ENCODE measurements around the gene ALG1L2.
"Not testable (repeated sequence)": the region's sequence is repeated elsewhere in the genome, so short reads cannot be mapped to it uniquely, and the experiment has no call there.

DNA sequence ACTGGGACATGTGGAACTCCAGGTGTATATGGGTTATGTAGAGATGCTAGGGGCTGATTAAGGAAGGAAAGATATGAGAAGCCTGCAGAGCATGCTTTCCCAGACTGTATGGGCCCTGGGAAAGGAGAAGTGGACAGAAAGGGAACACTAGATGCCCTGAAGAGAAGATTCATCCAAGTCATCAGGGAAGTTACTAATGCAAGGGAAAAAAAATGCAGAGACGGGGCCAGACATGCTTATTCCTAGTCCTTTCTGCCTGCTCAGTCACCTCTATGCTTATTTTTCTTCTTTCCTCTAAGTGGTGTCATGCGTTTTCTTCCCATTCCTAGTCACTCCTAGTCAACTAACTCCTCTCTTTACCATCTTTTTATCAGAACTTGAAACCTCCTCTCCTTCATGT lies 43.8 kb downstream of the ALG1L2 start:
- not testable (repeated sequence) for TF ChIP-seq POLR2A (IDR thresholded peaks at IDR 0.05; ENCODE audit: low read depth, low read length); MAFK (IDR thresholded peaks at IDR 0.05; ENCODE audit: low read depth, low read length); SMC3 (IDR thresholded peaks at IDR 0.05; ENCODE audit: low read depth, low read length); RCOR1 (IDR thresholded peaks at IDR 0.05; ENCODE audit: insufficient replicate concordance, low read length)
- TF ChIP-seq, protein P1, sequence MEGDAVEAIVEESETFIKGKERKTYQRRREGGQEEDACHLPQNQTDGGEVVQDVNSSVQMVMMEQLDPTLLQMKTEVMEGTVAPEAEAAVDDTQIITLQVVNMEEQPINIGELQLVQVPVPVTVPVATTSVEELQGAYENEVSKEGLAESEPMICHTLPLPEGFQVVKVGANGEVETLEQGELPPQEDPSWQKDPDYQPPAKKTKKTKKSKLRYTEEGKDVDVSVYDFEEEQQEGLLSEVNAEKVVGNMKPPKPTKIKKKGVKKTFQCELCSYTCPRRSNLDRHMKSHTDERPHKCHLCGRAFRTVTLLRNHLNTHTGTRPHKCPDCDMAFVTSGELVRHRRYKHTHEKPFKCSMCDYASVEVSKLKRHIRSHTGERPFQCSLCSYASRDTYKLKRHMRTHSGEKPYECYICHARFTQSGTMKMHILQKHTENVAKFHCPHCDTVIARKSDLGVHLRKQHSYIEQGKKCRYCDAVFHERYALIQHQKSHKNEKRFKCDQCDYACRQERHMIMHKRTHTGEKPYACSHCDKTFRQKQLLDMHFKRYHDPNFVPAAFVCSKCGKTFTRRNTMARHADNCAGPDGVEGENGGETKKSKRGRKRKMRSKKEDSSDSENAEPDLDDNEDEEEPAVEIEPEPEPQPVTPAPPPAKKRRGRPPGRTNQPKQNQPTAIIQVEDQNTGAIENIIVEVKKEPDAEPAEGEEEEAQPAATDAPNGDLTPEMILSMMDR (conservative IDR thresholded peaks at IDR 0.05; ENCODE audit: low read depth, low read length), result not testable (repeated sequence)
